ENCODE measurements around the gene TMEM106B. TPM values are rescaled to one million over a fixed set of nuclear protein-coding genes. Genes with fewer than 3 reads are reported as not detected.

The TMEM106B gene
- total and polyA plus RNA-seq, 10 of the 15 experiments (the other 5 are each of a cell fraction or from before 2014, with no cell fraction given) = 3.7 to 21.2 (median 12.3) TPM

GRCh38 chr7:12249706-12250105 lies 38.6 kb downstream of the TMEM106B start:
- intact Hi-C loops (cut with micrococcal nuclease; ENCODE audit: unreplicated experiment) = no loop called here
- Histone ChIP-seq H3K36me3 (ENCODE audit: control insufficient read depth in 2 of 2, insufficient read depth in 2 of 2, low read length in 1 of 2) (no peaks in the 10 kb centered on the region), H4K20me1 (ENCODE audit: control insufficient read depth, insufficient read depth) (no peaks in the 10 kb centered on the region), H3K27me3 (replicated peaks in 1 of 2; ENCODE audit: control insufficient read depth in 2 of 2, insufficient read depth in 2 of 2, low read length in 1 of 2) (no peaks in the 10 kb centered on the region; a peak in 1 of 4 replicates), H3K9me3 (replicated peaks; ENCODE audit: control insufficient read depth, insufficient read depth, low read length) (no peaks in the 10 kb centered on the region), H3K27ac (ENCODE audit: control insufficient read depth, insufficient read depth) (no peak overlapping the region), H3K4me1 (ENCODE audit: control insufficient read depth, insufficient read depth, low read length) (no peaks in the 10 kb centered on the region), H3K9ac (ENCODE audit: control insufficient read depth, insufficient read depth, low read length) (no peak overlapping the region), H2AFZ (ENCODE audit: control insufficient read depth, low read depth, low read length) (no peak overlapping the region), H3K79me2 (ENCODE audit: control insufficient read depth, insufficient read depth, low read length) (no peaks in the 10 kb centered on the region), H3K4me3 (no peak overlapping the region), H3K4me2 (ENCODE audit: control insufficient read depth, insufficient read depth) (no peak overlapping the region)
- 28% methylated on average over 3 of the region's 3 CpGs for WGBS (ENCODE audit: insufficient coverage, insufficient replicate concordance, low lambda C conversion rate, missing lambda C conversion rate)
- DNase-seq (ENCODE audit: low read depth, low spot score) (no peak), FAIRE-seq (no peak), ATAC-seq (no peak)
- SMC1A ChIA-PET (ENCODE audit: uncharacterized antibody, unreplicated experiment) = interaction anchor here (1.2 to 2.0 kb wide), 2 partner anchors 11 to 33 kb away, joined by 3 to 5 read pairs; no protein-coding TSS in a partner anchor
- TF ChIP-seq RBBP5 (conservative IDR thresholded peaks at IDR 0.05) (no peak), ZNF592 (IDR thresholded peaks at IDR 0.05) (no peak), SMARCA5 (IDR thresholded peaks at IDR 0.05) (no peak), ETV6 (conservative IDR thresholded peaks at IDR 0.05 in 1 of 2, IDR thresholded peaks at IDR 0.05 in 1 of 2; ENCODE audit: borderline replicate concordance in 1 of 2, low read depth in 1 of 2) (no peak), NKRF (conservative IDR thresholded peaks at IDR 0.05) (no peak), NFXL1 (IDR thresholded peaks at IDR 0.05; ENCODE audit: borderline replicate concordance) (no peak), ESRRA (IDR thresholded peaks at IDR 0.05; ENCODE audit: low read length) (no peak), ATF7 (IDR thresholded peaks at IDR 0.05; ENCODE audit: low read depth) (no peak), POU2F2 (IDR thresholded peaks at IDR 0.05; ENCODE audit: borderline replicate concordance, low read depth, low read length) (no peak), ZNF24 (IDR thresholded peaks at IDR 0.05) (no peak), YBX1 (IDR thresholded peaks at IDR 0.05) (no peak), MEF2A (IDR thresholded peaks at IDR 0.05; ENCODE audit: insufficient read depth, low read depth, low read length) (no peak)
- in situ Hi-C loops (cut with MboI) = no loop called here
- POLR2A ChIA-PET = no interaction called here
- CTCF ChIA-PET = interaction anchor here (0.5 kb wide), 1 partner anchor 521 kb away, joined by 3 read pairs; no protein-coding TSS in a partner anchor
- RAD21 ChIA-PET (ENCODE audit: unreplicated experiment) = no interaction called here
- no TSS peak for BruUV-seq (replicated peaks)
